Measurements from ENCODE around the gene PDE4C.
A peak's percentile ranks its signal among the peaks of the same experiment; 100 is the strongest.

Gene PDE4C

DNA sequence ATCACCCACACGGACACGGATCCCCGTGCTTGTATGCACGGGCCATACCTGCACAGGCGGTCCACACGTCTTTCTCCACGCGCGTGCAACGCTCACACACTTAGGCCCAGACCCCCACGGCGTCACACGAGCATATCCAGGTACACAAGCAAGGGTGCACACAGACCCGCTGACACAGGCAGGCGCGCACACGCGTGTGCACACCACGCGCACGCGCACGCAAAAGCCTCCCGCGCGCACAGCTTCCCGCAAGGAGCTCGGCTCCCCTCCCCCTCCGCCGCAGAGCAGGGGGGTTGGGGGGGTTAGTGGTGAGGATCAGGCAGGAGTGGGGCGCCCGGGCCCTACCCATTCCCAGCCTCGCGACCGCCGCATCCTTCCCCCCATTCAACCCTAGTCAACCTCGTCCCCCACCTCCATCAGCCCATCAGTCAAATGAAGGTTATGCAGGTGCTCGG is 22.8 kb downstream of the PDE4C start:
- ATAC-seq = peak; percentile 12
- no peak for TF ChIP-seq GLIS3 (CRISPR knock-in tag; IDR thresholded peaks at IDR 0.05)
- no peak for TF ChIP-seq ARNTL (CRISPR knock-in tag; IDR thresholded peaks at IDR 0.05; ENCODE audit: borderline replicate concordance, low read depth)
- TF ChIP-seq, protein P1, sequence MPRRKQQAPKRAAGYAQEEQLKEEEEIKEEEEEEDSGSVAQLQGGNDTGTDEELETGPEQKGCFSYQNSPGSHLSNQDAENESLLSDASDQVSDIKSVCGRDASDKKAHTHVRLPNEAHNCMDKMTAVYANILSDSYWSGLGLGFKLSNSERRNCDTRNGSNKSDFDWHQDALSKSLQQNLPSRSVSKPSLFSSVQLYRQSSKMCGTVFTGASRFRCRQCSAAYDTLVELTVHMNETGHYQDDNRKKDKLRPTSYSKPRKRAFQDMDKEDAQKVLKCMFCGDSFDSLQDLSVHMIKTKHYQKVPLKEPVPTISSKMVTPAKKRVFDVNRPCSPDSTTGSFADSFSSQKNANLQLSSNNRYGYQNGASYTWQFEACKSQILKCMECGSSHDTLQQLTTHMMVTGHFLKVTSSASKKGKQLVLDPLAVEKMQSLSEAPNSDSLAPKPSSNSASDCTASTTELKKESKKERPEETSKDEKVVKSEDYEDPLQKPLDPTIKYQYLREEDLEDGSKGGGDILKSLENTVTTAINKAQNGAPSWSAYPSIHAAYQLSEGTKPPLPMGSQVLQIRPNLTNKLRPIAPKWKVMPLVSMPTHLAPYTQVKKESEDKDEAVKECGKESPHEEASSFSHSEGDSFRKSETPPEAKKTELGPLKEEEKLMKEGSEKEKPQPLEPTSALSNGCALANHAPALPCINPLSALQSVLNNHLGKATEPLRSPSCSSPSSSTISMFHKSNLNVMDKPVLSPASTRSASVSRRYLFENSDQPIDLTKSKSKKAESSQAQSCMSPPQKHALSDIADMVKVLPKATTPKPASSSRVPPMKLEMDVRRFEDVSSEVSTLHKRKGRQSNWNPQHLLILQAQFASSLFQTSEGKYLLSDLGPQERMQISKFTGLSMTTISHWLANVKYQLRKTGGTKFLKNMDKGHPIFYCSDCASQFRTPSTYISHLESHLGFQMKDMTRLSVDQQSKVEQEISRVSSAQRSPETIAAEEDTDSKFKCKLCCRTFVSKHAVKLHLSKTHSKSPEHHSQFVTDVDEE (CRISPR knock-in tag; IDR thresholded peaks at IDR 0.05) = 0 out of 2 replicates have a peak, but pooled peaks have one; percentile 16

DNA sequence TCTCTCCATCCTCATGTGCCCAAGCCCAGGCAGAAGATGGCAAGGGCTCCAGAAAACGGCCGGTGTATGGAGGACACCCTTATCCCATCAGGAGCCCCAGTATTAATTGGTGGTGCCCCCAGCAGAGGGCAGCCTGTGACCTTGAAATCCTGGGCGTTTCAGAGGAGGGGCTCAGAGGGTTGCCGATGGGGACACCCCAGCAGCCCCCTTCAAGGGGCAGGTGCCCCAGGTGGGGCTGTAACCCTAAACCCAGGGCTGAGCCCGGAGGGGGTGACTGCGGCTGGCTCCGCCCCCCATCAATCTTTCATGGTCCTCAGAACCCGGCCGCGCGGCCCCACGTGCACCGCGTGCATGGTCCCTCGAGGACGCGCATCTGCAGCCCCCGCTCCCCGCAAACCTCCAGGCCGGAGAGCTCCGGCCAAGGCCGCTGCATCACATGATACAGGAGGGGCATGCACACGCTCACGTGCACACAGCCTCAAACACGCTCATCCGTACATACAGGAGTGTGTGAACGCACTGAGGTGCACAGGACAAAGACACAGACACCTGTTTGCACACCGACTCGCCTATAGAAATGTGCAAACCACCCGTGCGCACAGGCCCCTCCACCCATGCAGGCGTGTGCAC is 23.3 kb downstream of the PDE4C start:
- TF ChIP-seq ISL1 (CRISPR knock-in tag; IDR thresholded peaks at IDR 0.05) = no peak
- TF ChIP-seq, protein P1 (CRISPR knock-in tag; IDR thresholded peaks at IDR 0.05) = no peak
- TF ChIP-seq, protein P2, sequence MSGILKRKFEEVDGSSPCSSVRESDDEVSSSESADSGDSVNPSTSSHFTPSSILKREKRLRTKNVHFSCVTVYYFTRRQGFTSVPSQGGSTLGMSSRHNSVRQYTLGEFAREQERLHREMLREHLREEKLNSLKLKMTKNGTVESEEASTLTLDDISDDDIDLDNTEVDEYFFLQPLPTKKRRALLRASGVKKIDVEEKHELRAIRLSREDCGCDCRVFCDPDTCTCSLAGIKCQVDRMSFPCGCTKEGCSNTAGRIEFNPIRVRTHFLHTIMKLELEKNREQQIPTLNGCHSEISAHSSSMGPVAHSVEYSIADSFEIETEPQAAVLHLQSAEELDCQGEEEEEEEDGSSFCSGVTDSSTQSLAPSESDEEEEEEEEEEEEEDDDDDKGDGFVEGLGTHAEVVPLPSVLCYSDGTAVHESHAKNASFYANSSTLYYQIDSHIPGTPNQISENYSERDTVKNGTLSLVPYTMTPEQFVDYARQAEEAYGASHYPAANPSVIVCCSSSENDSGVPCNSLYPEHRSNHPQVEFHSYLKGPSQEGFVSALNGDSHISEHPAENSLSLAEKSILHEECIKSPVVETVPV (CRISPR knock-in tag; IDR thresholded peaks at IDR 0.05) = no peak
- no peak for TF ChIP-seq GLIS3 (CRISPR knock-in tag; IDR thresholded peaks at IDR 0.05)
- TF ChIP-seq ZNF8 (CRISPR knock-in tag; IDR thresholded peaks at IDR 0.05) = no peak
- TF ChIP-seq BACH2 (CRISPR knock-in tag; IDR thresholded peaks at IDR 0.05; ENCODE audit: borderline replicate concordance) = no peak
- TF ChIP-seq, protein P3, sequence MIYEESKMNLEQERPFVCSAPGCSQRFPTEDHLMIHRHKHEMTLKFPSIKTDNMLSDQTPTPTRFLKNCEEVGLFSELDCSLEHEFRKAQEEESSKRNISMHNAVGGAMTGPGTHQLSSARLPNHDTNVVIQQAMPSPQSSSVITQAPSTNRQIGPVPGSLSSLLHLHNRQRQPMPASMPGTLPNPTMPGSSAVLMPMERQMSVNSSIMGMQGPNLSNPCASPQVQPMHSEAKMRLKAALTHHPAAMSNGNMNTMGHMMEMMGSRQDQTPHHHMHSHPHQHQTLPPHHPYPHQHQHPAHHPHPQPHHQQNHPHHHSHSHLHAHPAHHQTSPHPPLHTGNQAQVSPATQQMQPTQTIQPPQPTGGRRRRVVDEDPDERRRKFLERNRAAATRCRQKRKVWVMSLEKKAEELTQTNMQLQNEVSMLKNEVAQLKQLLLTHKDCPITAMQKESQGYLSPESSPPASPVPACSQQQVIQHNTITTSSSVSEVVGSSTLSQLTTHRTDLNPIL (CRISPR knock-in tag; IDR thresholded peaks at IDR 0.05; ENCODE audit: low read depth) = no peak
- TF ChIP-seq ZC3H10 (CRISPR knock-in tag; IDR thresholded peaks at IDR 0.05) = no peak
- no peak for TF ChIP-seq ZFP3 (CRISPR knock-in tag; IDR thresholded peaks at IDR 0.05)
- no peak for TF ChIP-seq ESRRG (CRISPR knock-in tag; IDR thresholded peaks at IDR 0.05)
- no peak for TF ChIP-seq OSR1 (CRISPR knock-in tag; IDR thresholded peaks at IDR 0.05)
- TF ChIP-seq CSDC2 (CRISPR knock-in tag; IDR thresholded peaks at IDR 0.05) = no peak
- no peak for TF ChIP-seq SNAI2 (CRISPR knock-in tag; IDR thresholded peaks at IDR 0.05)
- TF ChIP-seq TOX (CRISPR knock-in tag; IDR thresholded peaks at IDR 0.05; ENCODE audit: borderline replicate concordance) = no peak
- TF ChIP-seq, protein P4, sequence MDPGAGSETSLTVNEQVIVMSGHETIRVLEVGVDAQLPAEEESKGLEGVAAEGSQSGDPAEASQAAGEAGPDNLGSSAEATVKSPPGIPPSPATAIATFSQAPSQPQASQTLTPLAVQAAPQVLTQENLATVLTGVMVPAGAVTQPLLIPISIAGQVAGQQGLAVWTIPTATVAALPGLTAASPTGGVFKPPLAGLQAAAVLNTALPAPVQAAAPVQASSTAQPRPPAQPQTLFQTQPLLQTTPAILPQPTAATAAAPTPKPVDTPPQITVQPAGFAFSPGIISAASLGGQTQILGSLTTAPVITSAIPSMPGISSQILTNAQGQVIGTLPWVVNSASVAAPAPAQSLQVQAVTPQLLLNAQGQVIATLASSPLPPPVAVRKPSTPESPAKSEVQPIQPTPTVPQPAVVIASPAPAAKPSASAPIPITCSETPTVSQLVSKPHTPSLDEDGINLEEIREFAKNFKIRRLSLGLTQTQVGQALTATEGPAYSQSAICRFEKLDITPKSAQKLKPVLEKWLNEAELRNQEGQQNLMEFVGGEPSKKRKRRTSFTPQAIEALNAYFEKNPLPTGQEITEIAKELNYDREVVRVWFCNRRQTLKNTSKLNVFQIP (CRISPR knock-in tag; IDR thresholded peaks at IDR 0.05; ENCODE audit: borderline replicate concordance, low read depth) = no peak
- no peak for TF ChIP-seq ZNF70 (CRISPR knock-in tag; IDR thresholded peaks at IDR 0.05)
- TF ChIP-seq, protein P5, sequence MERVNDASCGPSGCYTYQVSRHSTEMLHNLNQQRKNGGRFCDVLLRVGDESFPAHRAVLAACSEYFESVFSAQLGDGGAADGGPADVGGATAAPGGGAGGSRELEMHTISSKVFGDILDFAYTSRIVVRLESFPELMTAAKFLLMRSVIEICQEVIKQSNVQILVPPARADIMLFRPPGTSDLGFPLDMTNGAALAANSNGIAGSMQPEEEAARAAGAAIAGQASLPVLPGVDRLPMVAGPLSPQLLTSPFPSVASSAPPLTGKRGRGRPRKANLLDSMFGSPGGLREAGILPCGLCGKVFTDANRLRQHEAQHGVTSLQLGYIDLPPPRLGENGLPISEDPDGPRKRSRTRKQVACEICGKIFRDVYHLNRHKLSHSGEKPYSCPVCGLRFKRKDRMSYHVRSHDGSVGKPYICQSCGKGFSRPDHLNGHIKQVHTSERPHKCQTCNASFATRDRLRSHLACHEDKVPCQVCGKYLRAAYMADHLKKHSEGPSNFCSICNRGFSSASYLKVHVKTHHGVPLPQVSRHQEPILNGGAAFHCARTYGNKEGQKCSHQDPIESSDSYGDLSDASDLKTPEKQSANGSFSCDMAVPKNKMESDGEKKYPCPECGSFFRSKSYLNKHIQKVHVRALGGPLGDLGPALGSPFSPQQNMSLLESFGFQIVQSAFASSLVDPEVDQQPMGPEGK (CRISPR knock-in tag; IDR thresholded peaks at IDR 0.05; ENCODE audit: borderline replicate concordance) = no peak
- TF ChIP-seq ZNF565 (CRISPR knock-in tag; conservative IDR thresholded peaks at IDR 0.05; ENCODE audit: low read depth) = no peak
- ATAC-seq = peak; percentile 1; the same call in 1 of the 3 replicates

Measured in SK-N-SH treated with all-trans-retinoic acid at 6 μM for 48 hours (cell line).